Astrocyte (in vitro differentiated cells and primary cell): Measurements from ENCODE around the gene CGA.

Source experiments
- CTCF ChIP-seq: IDR thresholded peaks from 2 replicates; pipeline ENCODE4 v1.5.1; 2011; ENCODE audit warnings: low read depth, mild to moderate bottlenecking, inconsistent platforms, low read length, moderate library complexity; ENCODE audit not compliant: insufficient read depth
- EZH2 ChIP-seq: IDR thresholded peaks from 2 replicates; pipeline ENCODE4 v1.6.1; 2012; ENCODE audit warnings: mild to moderate bottlenecking, low read length, inconsistent platforms; ENCODE audit not compliant: insufficient read depth

GRCh38 chr6:87045521-87046075, 49.3 kb downstream of the CGA start:
- no peak for TF ChIP-seq CTCF
- no peak for TF ChIP-seq EZH2
